Activated T-cell treated with anti-CD3 and anti-CD28 coated beads, Interleukin-2, amount 50 U/mL, for 48 hours (primary cell): Measurements from ENCODE around the gene TMSB15C.

ENCODE experiments used
- DNase-seq, 2 experiments: peaks; one replicate each; pipeline ENCODE4 v3.0.0-alpha.2; 2020

TMSB15C gene

GRCh38 chrX:104041003-104041402, 35.0 kb downstream of the TMSB15C start:
- no peak for DNase-seq

DNA sequence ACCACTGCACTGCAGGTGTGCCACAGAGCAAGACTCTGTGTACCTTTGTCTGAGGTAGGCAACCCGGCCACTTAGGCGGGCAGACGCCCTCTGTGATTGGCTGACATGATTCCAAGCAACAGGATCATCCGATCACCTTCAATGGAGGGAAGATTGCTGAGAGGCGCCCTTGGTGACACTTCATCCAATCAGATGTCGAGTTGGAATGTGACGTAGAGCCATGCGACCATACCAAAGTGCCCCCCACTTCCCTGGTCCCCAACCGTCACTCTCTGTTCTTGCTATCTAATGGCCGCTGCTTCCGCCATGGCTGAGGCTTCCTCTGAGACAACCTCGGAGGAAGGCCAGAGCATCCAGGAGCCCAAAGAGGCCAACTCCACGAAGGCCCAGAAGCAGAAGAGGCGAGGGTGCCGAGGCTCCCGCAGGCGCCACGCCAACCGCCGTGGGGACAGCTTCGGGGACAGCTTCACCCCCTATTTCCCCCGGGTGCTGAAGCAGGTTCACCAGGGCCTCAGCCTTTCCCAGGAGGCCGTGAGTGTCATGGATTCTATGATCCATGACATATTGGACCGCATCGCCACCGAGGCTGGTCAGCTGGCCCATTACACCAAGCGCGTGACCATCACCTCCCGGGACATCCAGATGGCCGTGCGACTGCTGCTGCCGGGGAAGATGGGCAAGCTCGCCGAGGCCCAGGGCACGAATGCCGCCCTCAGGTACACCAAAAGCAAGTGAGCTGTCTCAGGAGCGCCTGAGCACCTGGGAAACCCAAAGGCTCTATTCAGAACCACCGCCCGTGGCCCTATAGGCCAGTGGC, 36.1 kb downstream of the TMSB15C start, which contains the start of gene H2BW2:
H2BW2 (plus strand) TSS at position 268 of the 817 bp plus-strand sequence; CDS start at position 307, 39 bp downstream.
- DNase-seq = no peak
